ENCODE data around the gene MNS1. TPM values are rescaled to one million over a fixed set of nuclear protein-coding genes. Genes with fewer than 3 reads are reported as not detected.

MNS1 gene
- total RNA-seq, 2 donors from 2014 or later = 0.58 to 2.8 TPM

GRCh38 chr15:56468401-56468800 lies 3.5 kb upstream of the MNS1 start:
- intact Hi-C loops (cut with DNase I) = no loop called here
- no peak for DNase-seq
- Histone ChIP-seq H3K4me1 (no peaks in the 10 kb centered on the region), H3K4me3 (no peak overlapping the region), H3K27me3 (no peaks in the 10 kb centered on the region), H3K27ac (no peak overlapping the region), H3K9me3 (no peaks in the 10 kb centered on the region), H3K36me3 (no peaks in the 10 kb centered on the region), H3K9ac (ENCODE audit: low read depth in 2 of 2, low read length in 2 of 2) (no peak overlapping the region)
- TF ChIP-seq CTCF (IDR thresholded peaks at IDR 0.05) = no peak

- no peaks in the 10 kb centered on the region for H3K4me1 ChIP-seq
- H3K27ac ChIP-seq = no peak overlapping the region
- no peaks in the 10 kb centered on the region for H3K36me3 ChIP-seq
- no peaks in the 10 kb centered on the region for H3K9me3 ChIP-seq
- H3K27me3 ChIP-seq = no peaks in the 10 kb centered on the region
- TF ChIP-seq CTCF (IDR thresholded peaks at IDR 0.05) = no peak
- intact Hi-C loops (cut with DNase I) = no loop called here
- H3K9ac ChIP-seq (ENCODE audit: low read depth in 2 of 2, low read length in 2 of 2) = no peak overlapping the region
- H3K4me3 ChIP-seq = no peak overlapping the region
- DNase-seq = no peak
Measured at GRCh38 chr15:56467616-56468015, 2.7 kb upstream of the MNS1 start.

GRCh38 chr15:56460947-56461346 lies 4.0 kb downstream of the MNS1 start:
- Histone ChIP-seq H3K36me3 (no peaks in the 10 kb centered on the region), H3K4me1 (no peaks in the 10 kb centered on the region)
- intact Hi-C loops (cut with DNase I) = no loop called here

GRCh38 chr15:56460071-56460470 lies 4.9 kb downstream of the MNS1 start:
- DNase-seq = no peak
- no peaks in the 10 kb centered on the region for H3K9me3 ChIP-seq
- no peaks in the 10 kb centered on the region for H3K27me3 ChIP-seq
- TF ChIP-seq CTCF (IDR thresholded peaks at IDR 0.05) = no peak
- intact Hi-C loops (cut with DNase I) = no loop called here
- no peaks in the 10 kb centered on the region for H3K36me3 ChIP-seq
- H3K9ac ChIP-seq (ENCODE audit: low read depth in 2 of 2, low read length in 2 of 2) = no peak overlapping the region
- no peak overlapping the region for H3K4me3 ChIP-seq
- no peak overlapping the region for H3K27ac ChIP-seq
- H3K4me1 ChIP-seq = no peaks in the 10 kb centered on the region

More at GRCh38 chr15:56460947-56461346, 4.0 kb downstream of the MNS1 start:
- Histone ChIP-seq H3K27ac (no peak overlapping the region), H3K9ac (ENCODE audit: low read depth in 2 of 2, low read length in 2 of 2) (no peak overlapping the region), H3K27me3 (no peaks in the 10 kb centered on the region), H3K4me3 (no peak overlapping the region), H3K9me3 (no peaks in the 10 kb centered on the region)
- no peak for TF ChIP-seq CTCF (IDR thresholded peaks at IDR 0.05)
- no peak for DNase-seq

GRCh38 chr15:56459096-56459495 lies 5.8 kb downstream of the MNS1 start:
- Histone ChIP-seq H3K27ac (no peak overlapping the region), H3K4me1 (no peaks in the 10 kb centered on the region), H3K9ac (ENCODE audit: low read depth in 2 of 2, low read length in 2 of 2) (no peak overlapping the region), H3K27me3 (no peaks in the 10 kb centered on the region), H3K9me3 (no peaks in the 10 kb centered on the region), H3K36me3 (no peaks in the 10 kb centered on the region), H3K4me3 (no peak overlapping the region)
- DNase-seq = no peak
- intact Hi-C loops (cut with DNase I) = no loop called here
- TF ChIP-seq CTCF (IDR thresholded peaks at IDR 0.05) = no peak

GRCh38 chr15:56456229-56456628 lies 8.7 kb downstream of the MNS1 start:
- Histone ChIP-seq H3K9me3 (no peaks in the 10 kb centered on the region), H3K36me3 (no peaks in the 10 kb centered on the region), H3K27ac (no peak overlapping the region), H3K27me3 (no peaks in the 10 kb centered on the region), H3K4me3 (no peak overlapping the region), H3K4me1 (no peaks in the 10 kb centered on the region), H3K9ac (ENCODE audit: low read depth in 2 of 2, low read length in 2 of 2) (no peak overlapping the region)
- no peak for DNase-seq
- intact Hi-C loops (cut with DNase I) = no loop called here
- TF ChIP-seq CTCF (IDR thresholded peaks at IDR 0.05) = no peak

Measured in colonic mucosa (tissue), 4 donors.